GM19467 (cell line): ENCODE measurements around the gene FERMT2.

Experiments used
- ATAC-seq: cut with Tn5 transposase; IDR thresholded peaks from one replicate; pipeline ENCODE4 v1.9.1; 2021; ENCODE audit warnings: mild to moderate bottlenecking, moderate library complexity; ENCODE audit not compliant: unreplicated experiment

The FERMT2 gene

DNA sequence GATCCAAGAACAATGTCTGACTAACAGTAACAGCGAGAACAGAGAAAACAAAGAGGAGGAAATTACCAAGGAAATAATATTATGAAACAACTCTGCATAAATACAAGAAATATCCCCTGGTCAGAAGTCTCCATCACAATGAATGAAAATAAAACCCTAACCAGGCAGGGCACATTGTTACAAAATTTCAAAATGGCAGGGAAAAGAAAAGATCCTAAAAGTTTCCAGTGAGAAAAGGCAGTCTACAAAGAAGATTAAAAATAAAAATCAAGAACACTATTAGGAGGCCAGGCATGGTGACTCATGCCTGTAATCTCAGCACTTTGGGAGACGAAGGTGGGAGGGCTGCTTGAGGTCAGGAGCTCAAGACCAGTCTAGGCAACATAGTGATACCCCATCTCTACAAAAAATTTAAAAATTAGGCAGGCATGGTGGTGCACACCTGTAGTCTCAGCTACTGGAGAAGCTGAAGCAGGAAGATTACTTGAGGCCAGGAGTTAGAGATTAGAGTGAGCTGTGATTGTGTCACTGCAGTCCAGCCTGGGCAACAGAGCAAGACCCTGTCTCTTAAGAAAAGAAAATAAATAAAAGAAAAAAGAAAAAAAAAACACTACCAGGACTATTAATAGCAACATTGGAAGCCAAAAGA lies 47.8 kb downstream of the FERMT2 start:
- no peak for ATAC-seq

DNA sequence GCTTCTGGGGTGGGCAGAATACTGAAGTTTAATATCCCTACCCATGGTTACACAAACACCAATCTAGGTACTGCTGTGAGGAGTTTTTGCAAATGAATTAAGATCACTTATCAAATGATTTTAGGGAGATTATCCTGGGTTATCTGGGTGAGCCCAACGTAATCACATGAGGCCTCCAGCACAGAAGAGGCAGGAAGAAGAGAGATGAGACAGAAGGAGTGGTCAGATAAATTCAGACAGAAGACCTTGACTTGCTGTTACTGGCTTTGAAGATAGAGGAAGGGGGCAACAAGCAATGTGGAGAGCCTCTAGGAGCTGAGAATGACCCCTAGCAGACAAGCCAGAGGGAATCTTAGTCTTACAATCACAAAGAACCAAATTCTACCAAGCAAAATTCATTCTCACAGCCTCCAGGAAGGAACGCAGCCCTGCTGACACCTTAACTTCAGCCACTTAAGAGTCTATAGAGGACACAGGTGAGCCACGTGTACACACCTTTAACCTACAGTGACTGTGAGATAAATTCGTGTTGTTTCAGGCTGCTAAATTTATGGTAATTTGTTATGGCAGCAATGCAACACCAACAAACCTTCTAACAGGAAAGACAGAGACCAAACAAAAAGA lies 49.4 kb downstream of the FERMT2 start:
- ATAC-seq, result no peak

DNA sequence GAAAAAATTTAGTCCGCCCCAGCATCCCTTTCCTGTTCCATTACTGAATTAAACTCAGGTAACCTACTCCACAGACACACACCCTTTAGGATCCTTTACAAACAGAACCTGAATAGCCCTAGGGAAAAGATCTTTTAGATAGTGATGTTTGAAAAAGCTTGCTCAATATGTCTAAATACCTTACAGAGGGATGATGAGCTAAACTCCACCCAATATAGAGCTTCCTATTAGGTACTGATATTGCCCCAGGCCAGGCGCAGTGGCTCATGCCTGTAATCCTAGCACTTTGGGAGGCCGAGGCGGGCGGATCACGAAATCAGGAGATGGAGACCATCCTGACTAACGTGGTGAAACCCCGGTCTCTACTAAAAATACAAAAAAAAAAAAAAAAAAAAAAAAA lies 50.1 kb downstream of the FERMT2 start:
- no peak for ATAC-seq

DNA sequence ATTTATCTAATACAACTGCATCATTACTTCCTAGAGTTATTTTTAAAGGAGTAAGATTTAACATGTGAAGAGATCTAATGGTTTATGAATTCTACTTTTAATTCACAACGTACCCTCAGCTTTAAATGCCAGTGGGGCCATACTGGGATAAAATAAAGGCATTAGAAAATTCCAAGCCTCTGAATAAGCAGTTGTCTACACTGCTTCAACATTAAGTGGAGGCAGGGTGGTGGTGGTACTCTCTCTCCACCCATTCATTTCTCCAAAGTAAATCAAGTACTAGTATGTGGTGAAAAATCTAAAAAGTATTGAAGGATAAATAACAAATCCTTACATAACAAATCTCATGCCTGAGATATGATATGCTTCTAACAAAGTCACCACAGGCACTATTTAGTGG lies 52.4 kb downstream of the FERMT2 start:
- ATAC-seq, result no peak

DNA sequence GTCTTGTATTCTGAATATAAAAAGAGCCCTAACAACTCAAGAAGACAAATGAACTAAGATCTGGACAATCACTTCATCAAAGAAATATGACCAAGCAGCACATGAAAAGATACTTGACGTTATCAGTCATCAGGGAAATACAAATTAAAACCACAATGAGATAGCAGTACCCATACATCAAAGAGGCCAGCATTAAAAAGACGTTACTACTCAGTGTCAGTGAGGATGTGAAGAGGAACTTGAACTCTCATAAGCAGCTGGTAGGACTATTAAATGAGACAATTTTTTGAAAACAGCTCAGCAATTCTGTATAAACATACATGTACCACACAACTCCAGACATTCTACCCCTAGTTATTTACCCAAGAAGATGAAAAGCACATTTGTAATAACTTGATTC lies 55.9 kb downstream of the FERMT2 start:
- ATAC-seq, result no peak

DNA sequence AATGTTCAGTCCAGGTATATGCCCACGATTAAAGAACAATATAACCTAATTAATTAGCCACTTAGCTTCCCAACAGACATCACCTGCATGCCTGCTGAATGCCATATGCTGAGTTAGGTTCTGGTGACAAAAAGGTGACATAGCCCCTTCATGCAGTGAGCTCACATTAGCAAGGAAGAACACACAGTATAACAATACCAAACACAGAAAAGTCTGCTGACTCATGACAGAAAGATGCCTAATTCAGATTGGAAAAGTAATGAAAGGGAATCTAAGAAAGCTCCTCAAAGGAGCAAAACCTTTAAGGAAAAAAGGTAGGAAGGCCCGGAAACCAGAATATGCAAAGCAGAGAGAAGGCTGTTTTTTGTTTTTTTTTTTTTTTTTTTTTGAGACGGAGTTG lies 59.0 kb downstream of the FERMT2 start:
- no peak for ATAC-seq

DNA sequence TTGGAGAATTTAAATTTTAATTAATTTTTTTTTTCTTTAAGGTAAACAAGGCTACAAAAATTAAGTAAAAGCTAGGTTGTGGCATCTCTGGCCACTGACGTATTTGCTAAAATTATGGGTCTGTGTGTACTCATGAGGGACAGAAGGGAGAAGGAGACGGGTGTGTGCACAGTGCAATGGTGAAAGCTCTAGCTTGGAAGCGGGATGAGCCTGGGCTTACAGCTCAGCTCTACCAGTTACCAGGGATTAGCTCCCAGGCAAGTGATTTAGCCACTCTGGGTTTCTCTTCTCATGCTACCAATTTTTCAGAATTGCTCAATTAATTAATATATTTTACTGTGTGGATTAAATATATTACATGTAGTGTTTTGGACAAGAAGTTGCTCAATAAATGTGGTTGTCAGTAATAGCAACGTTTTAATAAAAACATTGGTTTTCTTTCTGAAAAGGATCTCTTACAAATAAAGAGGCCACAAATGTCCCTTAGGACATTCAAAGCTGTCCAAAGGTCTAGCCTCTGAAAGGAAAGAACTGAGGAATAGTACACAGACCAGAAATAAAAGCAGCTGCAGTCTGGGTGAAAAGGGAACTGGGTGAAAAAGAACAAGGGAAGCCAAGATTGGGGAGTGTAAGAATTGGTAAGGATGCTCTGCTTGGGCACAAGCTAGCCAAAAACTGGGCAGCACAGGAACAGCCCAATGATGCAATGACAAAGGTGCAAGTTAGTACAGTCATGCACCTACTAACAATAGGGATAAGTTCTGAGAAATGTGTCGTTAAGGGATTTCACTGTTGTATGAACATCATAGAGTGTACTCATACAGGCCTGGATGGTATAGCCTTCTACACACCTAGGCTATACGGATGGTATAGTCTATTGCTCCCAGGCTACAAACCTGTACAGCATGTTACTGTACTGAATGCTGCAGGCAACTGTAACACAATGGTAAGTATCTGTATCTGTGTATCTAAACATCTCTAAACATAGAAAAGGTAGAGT lies 61.7 kb downstream of the FERMT2 start:
- no peak for ATAC-seq

DNA sequence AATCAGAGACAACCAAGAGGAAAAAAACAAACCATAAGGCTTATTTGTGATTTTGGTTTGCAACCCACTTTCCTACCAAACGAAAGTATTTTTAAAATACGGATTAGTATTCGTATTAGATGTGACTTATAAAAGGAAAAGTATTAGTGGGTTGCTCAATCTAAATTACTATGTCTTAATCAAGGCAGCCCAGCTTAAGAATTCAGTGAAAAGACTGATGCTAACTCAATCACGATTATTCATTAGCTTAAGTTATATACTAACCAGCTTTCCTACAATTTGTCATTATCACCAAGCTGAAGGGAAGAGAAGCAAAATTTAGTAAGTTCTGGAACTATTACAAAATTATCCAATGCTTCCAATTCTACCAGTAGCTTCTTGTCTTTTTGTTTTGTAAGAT lies 62.7 kb downstream of the FERMT2 start:
- no peak for ATAC-seq

DNA sequence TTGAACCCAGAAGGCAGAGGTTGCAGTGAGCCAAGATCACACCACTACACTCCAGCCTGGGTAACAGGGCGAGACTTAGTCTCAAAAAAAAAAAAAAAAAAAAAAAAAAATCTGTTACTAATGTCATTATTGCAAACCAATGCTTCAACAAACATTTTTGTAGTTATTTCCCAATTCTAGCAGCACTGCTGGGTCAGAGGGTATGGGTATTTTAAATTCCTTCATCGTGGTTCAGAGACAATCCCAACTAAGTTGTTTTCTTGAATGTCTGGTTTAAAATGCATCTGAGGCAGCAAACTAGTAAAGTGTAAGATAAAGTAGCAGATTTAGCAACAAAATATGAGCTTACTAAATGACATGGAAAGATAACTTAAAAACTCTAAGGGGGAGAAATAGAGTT lies 65.6 kb downstream of the FERMT2 start:
- ATAC-seq, result no peak

DNA sequence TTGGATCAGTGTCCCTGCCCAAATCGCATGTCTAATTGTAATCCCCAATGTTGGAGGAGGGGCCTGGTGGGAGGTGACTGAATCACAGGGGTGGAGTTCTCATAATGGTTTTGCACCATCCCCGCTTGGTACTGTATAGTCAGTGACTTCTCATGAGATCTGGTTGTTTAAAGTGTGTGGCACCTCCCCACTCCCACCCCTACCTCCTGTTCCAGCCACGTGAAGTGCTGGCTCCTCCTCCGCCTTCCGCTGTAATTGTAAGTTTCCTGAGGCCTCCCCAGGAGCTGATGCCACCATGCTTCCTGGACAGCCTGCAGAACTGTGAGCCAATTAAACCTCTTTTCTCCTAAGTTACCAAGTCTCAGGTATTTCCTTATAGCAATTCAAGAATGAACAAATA lies 67.2 kb downstream of the FERMT2 start:
- ATAC-seq, result no peak

DNA sequence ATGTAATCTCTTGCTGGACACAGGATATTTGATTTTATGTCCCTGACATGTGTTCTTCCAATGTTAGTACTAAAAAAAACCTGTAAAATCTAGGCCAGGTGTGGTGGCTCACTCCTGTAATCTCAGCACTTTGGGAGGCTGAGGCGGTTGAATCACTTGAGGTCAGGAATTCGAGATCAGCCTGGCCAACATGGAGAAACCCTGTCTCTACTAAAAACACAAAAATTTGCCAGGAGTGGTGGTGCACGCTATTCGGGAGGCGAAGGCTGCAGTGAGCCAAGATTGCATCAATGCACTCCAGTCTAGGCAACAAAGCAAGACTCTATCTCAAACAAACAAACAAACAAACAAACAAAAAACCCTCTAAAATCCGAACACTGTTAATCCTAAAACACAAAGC lies 68.0 kb downstream of the FERMT2 start:
- no peak for ATAC-seq

DNA sequence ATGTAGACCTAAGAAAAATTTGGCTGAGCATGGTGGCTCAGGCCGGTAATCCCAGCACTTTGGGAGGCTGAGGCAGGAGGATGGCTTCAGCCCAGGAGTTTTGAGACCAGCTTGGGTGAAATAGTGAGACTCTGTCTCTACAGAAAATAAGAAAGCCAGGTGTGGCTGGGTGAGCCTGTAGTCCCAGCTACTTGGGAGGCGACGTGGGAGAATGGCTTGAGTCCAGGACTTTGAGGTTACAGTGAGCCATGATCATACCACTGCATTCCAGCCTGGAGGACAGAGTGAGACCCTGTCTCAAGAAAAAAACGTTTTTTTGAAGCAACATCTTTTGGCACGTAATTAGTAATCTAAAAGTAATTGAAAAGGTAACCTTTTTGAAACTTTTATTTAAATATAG lies 70.9 kb downstream of the FERMT2 start:
- no peak for ATAC-seq

DNA sequence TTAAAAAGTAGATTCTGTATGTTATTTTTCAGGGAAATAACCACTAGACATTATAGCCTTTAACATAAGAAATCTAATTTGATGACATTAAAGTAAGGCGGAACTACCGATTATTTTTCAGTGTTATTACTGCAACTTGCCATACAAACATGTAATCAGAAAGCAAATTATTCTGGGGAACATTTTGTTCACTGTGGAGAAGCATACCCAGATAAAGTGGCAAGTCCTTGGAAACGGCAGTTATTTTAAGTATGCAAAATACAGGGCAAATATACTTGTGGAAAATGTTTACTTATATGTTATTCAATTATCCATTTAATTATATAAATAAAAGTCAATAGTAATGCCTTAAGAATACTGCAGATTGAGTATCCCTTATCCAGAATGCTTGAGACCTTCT lies 71.9 kb downstream of the FERMT2 start:
- ATAC-seq, result no peak

DNA sequence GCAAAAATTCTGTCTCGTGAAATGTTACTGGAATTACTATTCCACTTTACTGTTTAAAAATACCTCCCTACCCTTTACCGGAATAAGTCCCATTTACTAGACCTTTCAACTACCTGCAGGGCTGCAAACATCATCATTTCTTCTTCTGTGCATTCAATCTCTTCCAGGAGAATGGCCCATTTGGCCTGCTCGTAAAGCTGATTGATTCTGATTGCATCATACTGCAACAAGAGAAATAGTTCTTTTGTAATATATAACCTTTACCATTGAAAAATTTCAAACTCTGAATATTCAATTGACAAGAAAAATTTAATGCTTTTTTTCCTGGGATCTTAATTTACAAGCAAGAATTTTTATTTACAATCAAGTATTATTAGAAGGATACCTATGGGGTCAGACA lies 72.4 kb downstream of the FERMT2 start:
- no peak for ATAC-seq

DNA sequence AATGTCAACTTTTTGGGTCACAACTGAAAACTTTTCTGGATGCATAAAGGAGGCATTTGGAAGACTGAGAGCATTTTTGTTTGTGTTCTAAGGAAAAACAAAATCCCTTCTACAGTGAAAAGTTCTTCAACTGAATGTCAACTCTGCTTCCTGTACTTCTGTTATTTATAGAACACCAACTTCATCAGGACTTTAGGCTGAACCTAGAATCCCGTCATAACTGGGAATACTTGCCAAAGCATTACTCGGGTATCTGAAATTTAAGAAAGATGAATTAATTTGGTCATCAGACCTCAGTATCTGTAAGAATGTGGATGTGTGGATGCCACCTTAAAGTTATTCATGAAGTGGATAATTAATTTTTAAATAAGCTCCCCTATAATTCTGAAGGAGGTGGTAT lies 73.2 kb downstream of the FERMT2 start:
- ATAC-seq, result no peak

DNA sequence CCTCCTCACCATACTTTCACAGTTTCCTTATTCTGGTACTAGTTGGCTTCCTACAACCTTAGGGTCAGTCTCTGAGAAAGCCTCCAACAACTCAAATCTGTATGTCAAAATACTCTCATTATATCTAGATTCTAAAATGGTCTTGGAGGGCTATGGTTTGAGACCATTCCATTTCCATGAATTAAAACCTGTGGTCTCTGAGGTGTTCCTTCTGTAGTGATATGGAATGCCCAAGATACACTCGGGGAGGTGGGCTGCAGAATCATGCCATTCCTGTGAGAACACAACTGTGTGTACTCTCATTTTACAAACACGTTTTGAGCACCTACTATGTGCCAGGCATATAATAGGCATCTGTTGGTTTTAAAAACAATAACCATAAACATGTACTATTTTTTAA lies 74.0 kb downstream of the FERMT2 start:
- no peak for ATAC-seq

DNA sequence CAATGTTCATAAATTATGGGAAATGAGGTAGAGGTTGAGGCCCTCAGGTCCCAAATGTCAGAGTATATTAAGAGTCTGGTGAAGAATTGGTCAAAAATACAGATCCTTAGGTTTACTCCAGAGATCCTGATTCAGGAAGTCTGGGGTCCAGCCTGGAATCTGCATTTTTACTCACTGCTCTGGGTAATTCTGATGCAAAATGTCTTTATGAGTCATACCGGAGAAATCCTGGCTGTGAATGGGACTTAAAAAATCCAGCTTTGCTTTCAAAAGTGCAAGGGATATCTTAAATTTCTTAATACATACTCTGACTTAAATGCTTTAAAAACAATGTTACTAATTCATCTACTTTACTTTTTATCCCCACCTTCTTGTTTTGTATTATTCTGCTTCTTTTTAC lies 74.5 kb downstream of the FERMT2 start:
- no peak for ATAC-seq

DNA sequence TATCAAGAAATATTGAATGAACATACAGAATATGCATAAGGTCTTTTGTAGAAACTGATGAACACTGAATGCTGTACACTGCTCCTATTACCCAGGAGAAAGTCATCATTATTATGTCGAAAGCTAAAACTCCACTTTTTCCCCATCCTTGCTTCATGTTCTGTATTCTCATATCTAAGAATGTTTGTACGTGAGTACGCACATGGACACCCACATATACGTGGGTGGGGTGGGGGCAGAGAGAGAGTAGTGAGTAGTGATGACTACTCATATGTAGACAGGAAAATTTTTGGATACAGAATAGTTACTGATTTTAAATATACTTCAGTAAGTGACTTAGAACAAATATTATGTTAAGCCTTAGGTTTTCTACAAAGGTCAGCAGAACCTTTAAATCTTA lies 75.1 kb downstream of the FERMT2 start:
- no peak for ATAC-seq

DNA sequence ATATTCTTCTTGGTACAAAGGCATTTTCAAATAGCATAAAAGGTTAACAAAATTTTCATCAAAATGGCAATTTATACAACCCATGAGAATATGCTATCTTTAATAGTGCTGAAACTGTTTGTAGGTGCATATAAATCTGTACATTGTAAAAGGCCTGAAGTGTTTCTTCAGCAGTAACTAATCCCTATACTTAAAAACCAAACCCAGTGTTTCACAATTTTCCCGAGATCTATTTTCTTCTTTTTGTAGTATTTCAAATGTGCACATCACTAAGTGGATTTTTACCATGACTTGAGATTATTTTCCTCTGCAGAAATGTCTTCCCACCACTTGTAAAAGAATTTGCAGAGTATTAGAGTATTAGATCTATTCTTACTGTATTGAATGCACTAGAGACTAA lies 76.5 kb downstream of the FERMT2 start:
- no peak for ATAC-seq

DNA sequence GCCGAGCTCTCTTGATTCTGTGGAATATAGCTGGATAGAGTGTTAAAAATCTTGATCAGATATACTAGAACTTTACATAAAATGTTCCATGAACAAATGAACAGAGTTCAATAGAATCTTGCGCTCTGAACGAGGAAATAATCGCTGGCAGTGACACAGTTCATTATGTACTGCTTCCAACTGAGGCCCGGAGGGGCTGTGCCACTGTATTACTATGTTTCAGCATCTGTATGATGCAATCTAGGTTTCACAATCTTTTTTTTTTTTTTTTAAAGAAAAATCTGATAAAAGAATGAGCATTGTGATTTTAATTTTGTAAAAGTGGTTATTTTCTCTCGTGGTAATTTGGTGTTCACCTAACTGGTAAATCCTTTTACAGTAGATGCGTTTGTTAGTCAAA lies 77.2 kb downstream of the FERMT2 start:
- ATAC-seq, result no peak

DNA sequence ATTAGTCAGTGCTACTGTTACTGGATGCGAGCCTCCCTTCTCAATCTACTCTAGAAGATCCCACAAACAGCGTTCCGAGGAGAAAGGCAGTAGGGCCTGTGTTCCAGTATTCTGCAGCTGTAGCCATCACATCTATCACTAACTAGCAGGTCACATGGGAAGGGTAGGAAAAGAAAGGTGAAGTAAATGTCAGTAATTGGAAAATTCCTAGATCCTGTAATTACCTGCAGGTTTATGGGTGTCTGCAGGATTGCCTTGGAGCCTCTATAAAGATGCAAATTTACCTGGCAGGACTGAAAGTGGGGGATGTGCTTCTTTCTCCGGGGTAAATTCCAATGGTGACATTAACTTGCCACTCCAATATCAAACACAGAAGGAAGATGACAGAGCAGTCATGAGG lies 77.8 kb downstream of the FERMT2 start:
- ATAC-seq, result no peak

DNA sequence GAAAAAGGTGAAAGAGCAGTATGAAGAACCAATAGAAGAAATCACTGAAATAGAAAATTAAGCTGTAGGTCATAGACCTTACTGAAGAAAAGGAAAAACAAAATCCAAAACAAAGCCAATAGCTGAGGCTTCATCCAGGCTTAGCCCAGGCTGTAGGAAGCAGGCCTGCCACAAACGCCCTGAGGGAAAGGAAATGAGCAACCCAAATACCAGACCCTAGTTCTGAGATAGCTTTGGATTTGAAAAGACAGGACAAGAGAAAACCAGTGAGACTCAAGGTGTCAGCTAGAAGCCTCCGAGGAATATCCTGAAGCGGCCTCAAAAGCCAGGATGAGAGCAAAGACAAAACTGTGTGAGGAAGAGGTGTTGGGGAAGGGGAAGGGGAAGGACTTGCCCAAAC lies 79.2 kb downstream of the FERMT2 start:
- ATAC-seq, result no peak
